HCT116 (cell line): ENCODE measurements around the gene CRIM1. TPM values are rescaled to one million over a fixed set of nuclear protein-coding genes. Genes with fewer than 3 reads are reported as not detected.

Source experiments
- ATAC-seq: fragments of 200-7000 bp; cut with Tn5 transposase; 2 replicates; pipeline ENCODE4 v1.9.1; 2020; ENCODE audit warnings: mild to moderate bottlenecking, moderate library complexity
- BruUV-seq: library from RNA; stranded (reverse); fragments of 400-500 nt; replicated peaks from 2 replicates; lab custom pipeline; 2021; lab: Mats Ljungman, UMichigan
- CTCF ChIA-PET: fragments of 300-600 bp; sonication (Branson Sonifier 250); formaldehyde crosslinking; loops from one replicate; lab custom pipeline; 2021; ENCODE audit warnings: antibody characterized with exemption; lab: Charles Lee
- POLR2A ChIA-PET: fragments of 300-600, 350-600 bp; sonication (Branson Sonifier 250); formaldehyde crosslinking; loops from one replicate; lab custom pipeline; 2021; ENCODE audit warnings: antibody characterized with exemption; lab: Charles Lee
- RAD21 ChIA-PET, 2 experiments: fragments of 300-600 bp; sonication (Branson Sonifier 250); formaldehyde crosslinking; loops; one replicate each; lab custom pipeline; 2023; ENCODE audit warnings: low total read pairs in 2 of 2; ENCODE audit not compliant: uncharacterized antibody in 2 of 2, unreplicated experiment in 2 of 2, low non-redundant PET in 1 of 2; lab: Charles Lee
- DNase-seq: peaks from one replicate; pipeline ENCODE4 v3.0.0-alpha.2; 2010; ENCODE audit warnings: low read depth, low spot score
- H2AFZ ChIP-seq: fragments of 200-600 bp; shearing (Covaris generic), sonication (generic); 2 replicates; pipeline ENCODE4 v1.6.1; 2017; ENCODE audit warnings: low read depth, mixed run types, mixed read lengths, antibody characterized with exemption, low read length; ENCODE audit not compliant: poor library complexity, severe bottlenecking
- H3K27ac ChIP-seq: 2 replicates; pipeline ENCODE4 v1.5.1; 2012; ENCODE audit warnings: low read depth, low read length
- H3K27me3 ChIP-seq: fragments of 200-600 bp; sonication (generic); 2 replicates; pipeline ENCODE4 v1.6.1; 2016; ENCODE audit warnings: mixed run types, low read length, mixed read lengths; ENCODE audit not compliant: insufficient read depth
- H3K36me3 ChIP-seq, 2 experiments: fragments of 200-500 bp in 1 of 2; fragments of 200-600 bp in 1 of 2; sonication (Bioruptor generic) in 1 of 2; sonication (generic) in 1 of 2; 2 replicates each; pipeline versions ENCODE4 v1.5.1 to v1.6.1; 2014 to 2016; ENCODE audit warnings: low read length in 2 of 2, inconsistent platforms in 1 of 2, mixed read lengths in 1 of 2, mixed run types in 1 of 2; ENCODE audit not compliant: insufficient read depth in 2 of 2, control insufficient read depth in 1 of 2
- H3K4me1 ChIP-seq, 2 experiments: fragments of 200-600 bp in 1 of 2; sonication (generic) in 1 of 2; 2 replicates each; pipeline versions ENCODE4 v1.5.1 to v1.6.1; 2012 to 2017; ENCODE audit warnings: low read length in 2 of 2, inconsistent platforms in 1 of 2, mild to moderate bottlenecking in 1 of 2, mixed read lengths in 1 of 2, mixed run types in 1 of 2, moderate library complexity in 1 of 2; ENCODE audit not compliant: insufficient read depth in 2 of 2, control insufficient read depth in 1 of 2
- H3K4me2 ChIP-seq: fragments of 200-600 bp; sonication (generic); 2 replicates; pipeline ENCODE4 v1.6.1; 2017; ENCODE audit warnings: mixed run types, low read length, mixed read lengths
- H3K4me3 ChIP-seq, 2 experiments: fragments of 200-600 bp in 1 of 2; sonication (generic) in 1 of 2; replicated peaks in 1 of 2; 2 replicates each; pipeline ENCODE4 v1.5.1; 2011 to 2016; ENCODE audit warnings: low read length in 2 of 2, control low read depth in 1 of 2, low read depth in 1 of 2, mild to moderate bottlenecking in 1 of 2, mixed read lengths in 1 of 2, mixed run types in 1 of 2
- H3K79me2 ChIP-seq: fragments of 200-600 bp; sonication (generic); 2 replicates; pipeline ENCODE4 v1.6.1; 2017; ENCODE audit warnings: mild to moderate bottlenecking, mixed run types, low read length, moderate library complexity, mixed read lengths; ENCODE audit not compliant: insufficient read depth
- H3K9ac ChIP-seq: fragments of 200-600 bp; sonication (generic); 2 replicates; pipeline ENCODE4 v1.6.1; 2016; ENCODE audit warnings: low read length, mixed read lengths
- H3K9me2 ChIP-seq: fragments of 200-600 bp; sonication (generic), shearing (Covaris generic); 2 replicates; pipeline ENCODE4 v1.6.1; 2017; ENCODE audit warnings: mixed run types, mild to moderate bottlenecking, moderate library complexity; ENCODE audit not compliant: insufficient read depth
- H3K9me3 ChIP-seq, 2 experiments: fragments of 200-500 bp in 1 of 2; fragments of 200-600 bp in 1 of 2; sonication (Bioruptor generic) in 1 of 2; sonication (generic) in 1 of 2; 2 replicates each; pipeline ENCODE4 v1.6.1; 2014 to 2017; ENCODE audit warnings: low read length in 2 of 2, mixed read lengths in 2 of 2, inconsistent platforms in 1 of 2, low read depth in 1 of 2, mild to moderate bottlenecking in 1 of 2, mixed run types in 1 of 2, moderate library complexity in 1 of 2; ENCODE audit not compliant: control insufficient read depth in 1 of 2, insufficient read depth in 1 of 2
- H4K20me1 ChIP-seq: fragments of 200-600 bp; sonication (generic), shearing (Covaris generic); 2 replicates; pipeline ENCODE4 v1.6.1; 2017; ENCODE audit warnings: mixed run types, mild to moderate bottlenecking, moderate library complexity; ENCODE audit not compliant: insufficient read depth
- CEBPB ChIP-seq: IDR thresholded peaks from 2 replicates; pipeline ENCODE4 v1.6.1; 2012; ENCODE audit warnings: low read depth
- CTCF ChIP-seq, 3 experiments: fragments of 200-600 bp in 1 of 3; sonication (generic) in 1 of 3; IDR thresholded peaks in 2 of 3; conservative IDR thresholded peaks in 1 of 3; 2 replicates each; pipeline ENCODE4 v1.5.1; 2012 to 2017; ENCODE audit warnings: low read depth in 2 of 3, low read length in 2 of 3, antibody characterized with exemption in 1 of 3, borderline replicate concordance in 1 of 3, control low read depth in 1 of 3, mild to moderate bottlenecking in 1 of 3, mixed read lengths in 1 of 3, mixed run types in 1 of 3, moderate library complexity in 1 of 3; ENCODE audit not compliant: insufficient read depth in 1 of 3
- FOSL1 ChIP-seq: IDR thresholded peaks from 2 replicates; pipeline ENCODE4 v1.6.1; 2012; ENCODE audit warnings: low read depth
- POLR2AphosphoS5 ChIP-seq: IDR thresholded peaks from 2 replicates; pipeline ENCODE4 v1.6.1; 2011; ENCODE audit warnings: mild to moderate bottlenecking, low read depth, low read length, moderate library complexity
- SP1 ChIP-seq: IDR thresholded peaks from 2 replicates; pipeline ENCODE4 v1.6.1; 2012; ENCODE audit warnings: low read depth
- intact Hi-C: fragments of 100-400 bp; cut with micrococcal nuclease; formaldehyde crosslinking; loops from 2 replicates; pipeline ENCODE4 v1.10.0; 2022
- total RNA-seq: library from RNA; stranded (reverse); gene quantifications from one replicate; pipeline ENCODE4 v1.2.1, GENCODE V29; 2021; ENCODE audit not compliant: unreplicated experiment

Gene CRIM1
- total RNA-seq, 1 experiment from 2014 or later, result 27.2 TPM

GRCh38 chr2:36562973-36563532 is 207.5 kb downstream of the CRIM1 start:
- intact Hi-C loops, result loop anchor here (10.0 kb wide), 1 partner anchor 208 kb away; the partner anchor contains the start of gene CRIM1
- peak overlapping the region; percentile 79; the same call in 1 of the 2 replicates for H3K27ac ChIP-seq
- H3K9ac ChIP-seq, result peak overlapping the region; percentile 58
- BruUV-seq, result no TSS peak
- ATAC-seq (peak; percentile 31; the same call in 1 of the 2 replicates), DNase-seq (no peak)
- H3K4me1 ChIP-seq, result peaks cover 43 to 78% of the 10 kb centered on the region in 2 experiments
- H4K20me1 ChIP-seq, result no peaks in the 10 kb centered on the region
- H2AFZ ChIP-seq, result no peak overlapping the region
- ChIA-PET RAD21 (no interaction called here), POLR2A (no interaction called here), CTCF (no interaction called here)
- no peaks in the 10 kb centered on the region for H3K27me3 ChIP-seq
- TF ChIP-seq CEBPB (peak; percentile 57; the same call in 1 of the 2 replicates), CTCF (IDR thresholded peaks at IDR 0.05 in 2 of 3, conservative IDR thresholded peaks at IDR 0.05 in 1 of 3; ENCODE audit: borderline replicate concordance in 1 of 3, insufficient read depth in 1 of 3, low read depth in 2 of 3, low read length in 2 of 3) (no peak)
- H3K9me3 ChIP-seq, result no peaks in the 10 kb centered on the region
- no peaks in the 10 kb centered on the region; a peak in 1 of 4 replicates for H3K36me3 ChIP-seq
- no peak overlapping the region for H3K4me3 ChIP-seq
- H3K79me2 ChIP-seq, result peaks cover 22% of the 10 kb centered on the region
- peak overlapping the region; percentile 81 for H3K4me2 ChIP-seq
- H3K9me2 ChIP-seq, result no peaks in the 10 kb centered on the region

- Histone ChIP-seq H3K4me3 (no peak overlapping the region), H3K4me2 (no peak overlapping the region; the same call in 1 of the 2 replicates), H3K9ac (no peak overlapping the region), H3K27ac (no peak overlapping the region), H3K79me2 (peaks cover 28% of the 10 kb centered on the region), H3K9me3 (no peaks in the 10 kb centered on the region), H3K4me1 (peaks cover 55 to 87% of the 10 kb centered on the region in 2 experiments), H2AFZ (no peak overlapping the region), H4K20me1 (no peaks in the 10 kb centered on the region), H3K36me3 (no peaks in the 10 kb centered on the region; a peak in 1 of 4 replicates), H3K9me2 (no peaks in the 10 kb centered on the region), H3K27me3 (no peaks in the 10 kb centered on the region)
- RAD21 ChIA-PET, result no interaction called here
- DNase-seq (no peak), ATAC-seq (no peak)
- intact Hi-C loops, result loop anchor here (10.0 kb wide), 1 partner anchor 210 kb away; the partner anchor contains the start of gene CRIM1
- POLR2A ChIA-PET, result no interaction called here
- CTCF ChIA-PET, result interaction anchor here (1.4 kb wide), 1 partner anchor 100 kb away, joined by 4 read pairs; no protein-coding TSS in a partner anchor
- no TSS peak for BruUV-seq
- no peak for TF ChIP-seq FOSL1
- TF ChIP-seq SP1, result no peak
- TF ChIP-seq POLR2AphosphoS5, result no peak
Measured at GRCh38 chr2:36564377-36564930, 208.9 kb downstream of the CRIM1 start.
